GM12873 (cell line): Measurements from ENCODE around the gene AAGAB.

Source experiments
- TF ChIP-seq, protein P1 (sequence below): IDR thresholded peaks from 2 replicates; pipeline ENCODE4 v1.5.1; 2012; ENCODE audit warnings: low read depth, mild to moderate bottlenecking, moderate library complexity, low read length, control low read depth; ENCODE audit not compliant: insufficient read depth; ENCODE audit errors: missing control alignments

Gene AAGAB

DNA sequence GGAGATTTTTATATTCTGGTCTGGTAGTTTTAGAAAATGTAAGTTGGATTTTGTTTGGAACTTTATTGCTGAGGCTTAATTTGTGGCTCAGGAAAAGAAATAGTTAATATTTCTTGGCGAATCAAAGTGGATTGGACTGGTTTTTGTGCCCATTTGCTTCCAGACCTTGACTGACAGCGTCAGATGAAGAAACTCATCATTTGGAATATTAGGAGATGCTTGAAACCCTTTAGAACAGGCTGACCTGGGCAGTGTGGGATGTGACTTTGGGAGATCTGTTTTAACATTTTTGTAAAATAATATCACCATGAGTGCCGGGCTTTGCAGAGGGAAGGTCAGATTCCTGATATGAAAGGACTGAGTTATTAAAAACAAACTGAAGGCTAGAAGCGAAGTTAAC is 83.0 kb downstream of the AAGAB start:
- TF ChIP-seq, protein P1, sequence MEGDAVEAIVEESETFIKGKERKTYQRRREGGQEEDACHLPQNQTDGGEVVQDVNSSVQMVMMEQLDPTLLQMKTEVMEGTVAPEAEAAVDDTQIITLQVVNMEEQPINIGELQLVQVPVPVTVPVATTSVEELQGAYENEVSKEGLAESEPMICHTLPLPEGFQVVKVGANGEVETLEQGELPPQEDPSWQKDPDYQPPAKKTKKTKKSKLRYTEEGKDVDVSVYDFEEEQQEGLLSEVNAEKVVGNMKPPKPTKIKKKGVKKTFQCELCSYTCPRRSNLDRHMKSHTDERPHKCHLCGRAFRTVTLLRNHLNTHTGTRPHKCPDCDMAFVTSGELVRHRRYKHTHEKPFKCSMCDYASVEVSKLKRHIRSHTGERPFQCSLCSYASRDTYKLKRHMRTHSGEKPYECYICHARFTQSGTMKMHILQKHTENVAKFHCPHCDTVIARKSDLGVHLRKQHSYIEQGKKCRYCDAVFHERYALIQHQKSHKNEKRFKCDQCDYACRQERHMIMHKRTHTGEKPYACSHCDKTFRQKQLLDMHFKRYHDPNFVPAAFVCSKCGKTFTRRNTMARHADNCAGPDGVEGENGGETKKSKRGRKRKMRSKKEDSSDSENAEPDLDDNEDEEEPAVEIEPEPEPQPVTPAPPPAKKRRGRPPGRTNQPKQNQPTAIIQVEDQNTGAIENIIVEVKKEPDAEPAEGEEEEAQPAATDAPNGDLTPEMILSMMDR, result no peak

- TF ChIP-seq, protein P1, result no peak
These were observed 84.1 kb downstream of the AAGAB start for GRCh38 chr15:67170143-67170925.

DNA sequence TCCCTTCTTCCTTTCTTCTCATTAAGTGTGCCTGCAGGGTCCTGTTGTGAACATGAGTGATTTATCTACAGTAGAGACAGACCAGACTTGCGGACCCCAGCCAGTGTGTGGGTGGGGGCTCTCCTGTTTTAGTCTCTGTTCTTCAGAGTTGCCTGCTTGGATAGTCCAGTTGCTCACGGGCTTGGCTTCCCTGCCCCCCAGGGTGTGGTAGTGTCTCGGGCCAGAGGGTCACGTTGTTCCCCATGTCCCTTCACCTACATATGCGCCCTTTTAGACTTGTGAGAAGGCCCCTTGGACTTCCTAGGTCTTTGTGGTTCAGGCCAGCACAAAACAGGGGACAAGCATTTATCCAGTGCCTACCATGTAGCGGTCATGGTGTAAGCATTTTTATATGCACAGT is 85.8 kb downstream of the AAGAB start:
- TF ChIP-seq, protein P1, result no peak

DNA sequence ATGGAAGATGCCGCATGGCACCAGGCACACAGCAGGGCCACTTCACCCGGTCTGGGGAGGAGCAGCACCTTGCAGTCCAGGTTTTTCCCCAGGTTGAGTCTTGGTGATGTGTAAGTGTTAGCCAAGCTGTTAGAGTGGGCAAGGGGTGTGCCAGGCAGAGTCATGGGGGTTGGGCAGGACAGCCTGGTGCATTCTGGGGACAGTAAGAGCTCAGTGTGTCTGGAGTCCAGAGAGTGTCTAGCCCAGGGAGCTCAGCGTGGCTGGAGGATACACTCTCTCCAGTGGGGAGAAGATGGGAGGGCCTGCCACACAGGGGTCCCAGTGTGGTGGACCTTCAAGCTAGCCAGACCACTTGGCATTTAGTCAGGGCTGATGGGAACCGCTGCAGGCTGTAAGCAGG is 87.4 kb downstream of the AAGAB start:
- TF ChIP-seq, protein P1, result no peak

DNA sequence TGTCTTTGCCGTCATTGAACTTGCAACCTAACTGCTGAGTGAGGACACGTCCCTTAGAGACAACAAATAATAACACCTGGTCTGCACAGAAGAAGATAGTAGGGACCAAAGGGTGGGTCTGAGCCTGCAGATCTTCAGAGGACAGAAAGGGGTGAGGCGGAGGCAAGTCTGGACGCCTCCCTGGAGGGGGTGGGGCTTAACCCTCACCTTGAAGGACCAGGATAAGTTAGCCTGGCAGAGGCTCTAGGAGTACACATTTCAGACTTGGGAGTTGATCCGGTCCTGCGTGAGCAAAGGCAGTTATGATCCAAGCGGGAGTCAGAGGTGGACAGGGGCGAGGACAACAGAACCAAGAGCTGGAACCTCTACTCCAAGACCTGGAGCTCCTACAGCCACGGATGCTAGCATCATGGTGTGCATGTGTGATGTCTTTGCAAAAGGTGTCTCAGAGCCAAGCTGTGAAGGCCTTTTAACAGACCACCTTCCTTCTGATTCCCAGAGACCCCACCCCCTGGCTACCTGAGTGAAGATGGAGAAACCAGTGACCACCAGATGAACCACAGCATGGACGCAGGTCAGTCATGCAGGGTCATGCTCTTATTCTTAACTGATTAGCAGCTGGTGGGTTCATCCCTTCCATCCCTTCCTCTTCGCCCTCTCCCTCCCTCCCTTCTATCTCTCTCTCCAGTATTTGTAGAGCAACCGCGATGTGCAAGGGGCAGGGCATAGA is 88.0 kb downstream of the AAGAB start:
- TF ChIP-seq, protein P1, result no peak

DNA sequence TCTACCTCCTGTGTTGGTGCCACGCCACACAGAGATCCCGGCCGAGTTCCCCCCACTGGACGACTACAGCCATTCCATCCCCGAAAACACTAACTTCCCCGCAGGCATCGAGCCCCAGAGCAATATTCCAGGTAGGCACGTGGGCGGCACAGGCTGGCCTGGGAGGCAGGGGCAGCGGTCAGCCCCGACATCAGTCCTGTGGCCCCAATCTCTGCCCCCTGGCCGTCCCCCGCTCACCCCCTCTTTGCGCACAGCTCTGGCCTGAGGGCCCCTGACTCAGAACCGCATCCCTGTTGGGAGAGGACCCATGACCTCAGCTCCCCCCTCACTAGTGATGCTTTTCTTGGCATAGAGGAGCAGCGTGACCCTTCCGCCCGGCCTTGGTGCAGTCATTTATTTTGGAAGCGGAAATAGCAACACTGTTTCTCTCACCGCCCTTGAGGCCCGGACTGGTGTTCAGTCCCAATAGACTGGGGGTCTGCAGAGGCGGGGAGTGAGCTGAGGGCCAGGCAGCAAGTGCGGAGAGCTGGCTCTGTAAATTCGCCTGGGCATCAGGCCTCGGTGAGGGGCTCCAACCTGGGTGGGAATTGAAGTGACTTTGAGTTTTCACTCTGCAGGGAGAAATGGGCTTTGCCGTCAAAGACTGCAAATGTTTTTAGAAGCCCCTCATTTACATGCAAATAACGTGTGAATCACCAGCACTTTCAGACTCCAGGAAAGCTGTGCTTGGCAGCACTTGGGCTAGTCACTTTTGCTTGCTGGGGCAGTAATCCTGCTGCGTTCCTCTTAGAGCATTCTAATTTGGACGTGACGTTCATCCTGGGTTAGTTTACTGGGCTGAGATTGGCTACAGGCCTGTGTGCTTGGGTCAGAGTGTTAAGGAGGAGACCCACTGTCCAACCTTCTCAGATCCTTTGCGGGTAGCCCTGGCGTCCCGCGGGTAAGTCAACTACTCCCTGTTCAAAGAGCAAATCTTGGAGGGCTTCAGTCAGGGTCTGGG is 88.9 kb downstream of the AAGAB start:
- TF ChIP-seq, protein P1, result no peak
